Epithelial cell of prostate (primary cell): Measurements from ENCODE around the gene KCNS3.
A peak's percentile ranks its signal among the peaks of the same experiment; 100 is the strongest.

Experiments used
- DNase-seq: peaks from one replicate; pipeline ENCODE4 v3.0.0-alpha.2; 2011; ENCODE audit warnings: low read depth, low spot score
- H3K27ac ChIP-seq: fragments of 450-650 bp; 2 replicates; pipeline ENCODE4 v1.5.1; 2017; ENCODE audit warnings: mild to moderate bottlenecking

KCNS3 gene, protein sequence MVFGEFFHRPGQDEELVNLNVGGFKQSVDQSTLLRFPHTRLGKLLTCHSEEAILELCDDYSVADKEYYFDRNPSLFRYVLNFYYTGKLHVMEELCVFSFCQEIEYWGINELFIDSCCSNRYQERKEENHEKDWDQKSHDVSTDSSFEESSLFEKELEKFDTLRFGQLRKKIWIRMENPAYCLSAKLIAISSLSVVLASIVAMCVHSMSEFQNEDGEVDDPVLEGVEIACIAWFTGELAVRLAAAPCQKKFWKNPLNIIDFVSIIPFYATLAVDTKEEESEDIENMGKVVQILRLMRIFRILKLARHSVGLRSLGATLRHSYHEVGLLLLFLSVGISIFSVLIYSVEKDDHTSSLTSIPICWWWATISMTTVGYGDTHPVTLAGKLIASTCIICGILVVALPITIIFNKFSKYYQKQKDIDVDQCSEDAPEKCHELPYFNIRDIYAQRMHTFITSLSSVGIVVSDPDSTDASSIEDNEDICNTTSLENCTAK

GRCh38 chr2:17878281-17879136 is at the start of gene KCNS3:
Gene KCNS3 (plus strand): TSS chr2:17878667. CDS start chr2:17931009, 52,342 bp downstream.
- no peak for DNase-seq
- no peak within 1 kb of the TSS for H3K27ac ChIP-seq

GRCh38 chr2:17830053-17831034 is 48.1 kb upstream of the KCNS3 start:
- no peak overlapping the region for H3K27ac ChIP-seq
- DNase-seq, result peak; percentile 18

- no peak for DNase-seq
- no peak overlapping the region for H3K27ac ChIP-seq
Observed at GRCh38 chr2:17835516-17835915, 43.0 kb upstream of the KCNS3 start.

DNA sequence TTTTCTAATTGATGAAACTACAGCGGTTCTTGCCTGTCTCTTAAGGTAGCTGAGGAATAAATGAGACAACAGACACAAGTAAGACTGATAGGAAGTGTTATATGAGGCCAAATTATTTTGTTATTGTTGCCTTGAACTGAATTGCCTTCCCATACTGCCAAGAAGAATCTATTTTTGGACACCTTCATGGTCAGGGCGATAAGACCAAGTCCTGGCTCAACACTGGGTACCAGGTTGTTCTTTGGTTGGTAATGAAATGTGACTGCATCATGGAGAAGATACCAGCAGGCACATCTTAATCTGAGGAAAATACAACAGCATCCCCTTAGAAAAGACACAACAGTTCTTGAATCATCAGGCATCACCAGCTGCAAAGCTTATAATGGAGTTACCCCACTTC is 38.5 kb upstream of the KCNS3 start:
- no peak for DNase-seq
- no peak overlapping the region for H3K27ac ChIP-seq

GRCh38 chr2:17843457-17843856 is 35.0 kb upstream of the KCNS3 start:
- H3K27ac ChIP-seq, result no peak overlapping the region
- no peak for DNase-seq

DNA sequence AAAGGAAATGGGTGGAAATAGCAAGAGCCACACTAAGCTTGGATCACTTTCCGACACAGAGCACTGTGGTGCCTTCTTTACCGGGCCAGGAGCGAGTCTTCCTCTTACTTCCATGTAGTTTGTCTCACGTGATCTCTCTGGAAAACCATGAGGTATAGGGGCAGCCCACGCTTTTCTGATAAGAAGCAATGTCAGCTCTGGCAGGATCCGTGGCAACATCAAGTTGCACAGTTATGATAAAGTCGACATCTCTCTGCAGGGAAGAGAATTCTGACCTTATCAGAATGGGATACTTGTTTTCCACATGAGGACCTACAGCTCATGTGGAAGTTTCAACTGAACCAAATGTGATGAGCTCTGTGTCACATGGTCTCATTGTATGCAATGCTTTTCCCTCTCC is 32.7 kb upstream of the KCNS3 start:
- H3K27ac ChIP-seq, result no peak overlapping the region
- DNase-seq, result no peak

DNA sequence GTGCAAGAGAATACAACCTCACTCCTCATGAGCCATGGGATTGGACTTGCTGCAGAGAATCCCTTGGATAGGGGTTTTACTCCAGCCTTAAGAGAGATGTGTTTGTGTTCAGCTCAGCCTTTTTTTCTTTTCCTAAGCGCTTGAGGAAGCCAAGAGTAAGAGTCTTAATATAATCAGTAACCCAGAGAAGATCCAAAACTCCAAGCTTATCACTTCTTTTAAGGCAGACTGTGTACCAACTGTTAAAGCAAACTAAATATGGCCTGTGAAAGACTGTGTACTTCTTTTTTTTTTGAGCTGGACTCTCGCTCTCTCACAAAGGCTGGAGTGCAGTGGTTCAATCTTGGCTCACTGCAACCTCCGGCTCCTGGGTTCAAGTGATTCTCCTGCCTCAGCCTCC is 31.8 kb upstream of the KCNS3 start:
- H3K27ac ChIP-seq, result no peak overlapping the region
- no peak for DNase-seq

DNA sequence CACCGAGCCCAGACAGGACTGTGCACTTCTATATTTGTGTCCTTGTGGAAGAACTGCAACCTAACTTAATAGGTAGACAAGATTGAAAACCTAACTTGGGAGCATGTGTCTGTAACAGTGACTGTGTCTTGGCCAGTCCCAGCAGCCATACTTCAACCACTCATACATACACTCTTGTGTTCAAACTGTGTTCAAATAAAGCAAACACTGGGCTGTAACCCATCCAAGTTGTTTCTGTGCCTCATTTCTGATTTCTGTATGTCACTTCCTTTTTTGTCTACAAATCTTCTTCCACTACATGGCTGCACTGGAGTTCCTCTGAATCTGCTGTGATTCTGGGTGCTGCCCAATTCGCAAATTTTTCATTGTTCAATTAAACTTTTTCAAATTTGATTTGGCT is 31.2 kb upstream of the KCNS3 start:
- no peak overlapping the region for H3K27ac ChIP-seq
- no peak for DNase-seq

DNA sequence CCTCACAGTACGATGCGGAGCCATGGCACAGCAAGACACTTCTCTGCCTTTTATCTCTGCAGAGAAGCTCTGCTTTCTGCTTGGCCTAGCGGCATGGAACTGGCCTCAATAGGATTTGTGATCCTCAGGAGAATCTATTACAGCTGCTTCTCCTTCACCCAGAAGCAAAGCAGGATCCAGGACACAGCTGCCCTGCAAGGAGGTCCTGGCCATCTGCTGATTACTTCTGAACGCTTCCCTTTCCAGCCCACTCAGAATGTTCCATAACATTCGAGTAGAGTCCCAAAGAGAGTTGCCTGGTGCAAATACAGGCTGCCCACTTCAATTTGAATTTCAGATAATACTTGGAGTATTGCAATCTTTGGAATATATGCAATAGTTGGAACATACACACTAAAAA is 29.2 kb upstream of the KCNS3 start:
- no peak overlapping the region for H3K27ac ChIP-seq
- no peak for DNase-seq

DNA sequence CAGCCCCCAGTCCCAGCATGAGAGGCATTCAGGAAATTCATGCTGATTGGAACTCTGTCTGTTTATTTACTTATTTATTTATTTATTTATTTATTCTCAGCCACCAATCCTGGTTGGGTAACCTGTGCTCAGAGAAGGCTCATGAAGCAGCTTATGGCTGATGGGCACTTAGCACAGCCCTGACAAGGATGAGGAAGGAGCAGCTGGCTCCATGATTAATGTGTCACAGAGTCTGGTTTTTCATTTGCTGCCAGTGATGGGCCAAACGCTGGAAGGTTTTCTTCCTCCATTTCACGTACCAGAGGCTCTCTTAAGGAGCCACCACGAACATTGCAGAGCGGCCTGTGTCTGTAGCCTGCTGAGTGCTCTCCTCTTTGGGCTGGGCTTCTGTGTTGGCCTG is 28.3 kb upstream of the KCNS3 start:
- H3K27ac ChIP-seq, result no peak overlapping the region
- no peak for DNase-seq

DNA sequence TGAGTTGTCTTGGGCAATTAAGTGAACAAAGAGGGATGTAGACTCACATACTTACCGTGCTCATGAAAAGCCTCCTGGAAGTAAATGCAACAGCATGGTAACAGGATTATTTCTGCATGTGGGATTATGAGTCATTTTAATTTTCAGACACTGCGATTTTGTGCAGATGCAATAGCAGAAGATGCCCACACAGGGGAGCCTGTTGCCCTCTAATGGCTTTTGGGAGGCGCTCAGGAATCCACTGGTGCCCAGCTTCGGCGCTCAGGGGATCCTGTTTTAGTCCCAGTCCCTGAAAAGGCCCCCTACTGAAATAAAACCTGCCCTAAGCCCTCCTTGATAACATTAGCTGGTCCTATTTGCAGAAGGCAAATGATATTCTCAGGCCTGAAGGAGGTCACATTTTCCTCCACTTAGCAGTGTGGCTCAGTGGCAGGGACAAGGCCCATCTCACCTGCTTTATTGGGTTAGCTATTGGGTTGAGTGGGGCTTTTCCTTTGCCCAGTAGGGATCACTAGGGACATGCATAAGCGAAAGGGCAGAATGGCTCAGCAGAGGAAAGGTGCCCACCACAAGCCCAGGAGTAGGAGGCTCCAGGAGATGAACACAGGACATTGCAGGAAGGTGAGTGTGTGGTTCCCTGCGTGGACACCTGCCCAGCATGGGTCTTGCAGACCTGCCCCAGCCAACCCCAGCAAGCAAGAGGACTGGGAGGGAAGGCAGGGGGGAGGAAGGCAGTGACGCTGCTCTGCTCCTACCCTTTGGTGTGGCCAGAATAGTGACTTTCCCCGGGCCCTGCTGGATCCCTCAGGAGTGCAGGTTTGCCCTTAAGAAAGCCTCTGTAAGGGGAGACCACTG is 26.5 kb upstream of the KCNS3 start:
- peak; percentile 10 for DNase-seq
- H3K27ac ChIP-seq, result no peak overlapping the region

- H3K27ac ChIP-seq, result no peak overlapping the region
- DNase-seq, result no peak
Observed at GRCh38 chr2:17853799-17854198, 24.7 kb upstream of the KCNS3 start.

DNA sequence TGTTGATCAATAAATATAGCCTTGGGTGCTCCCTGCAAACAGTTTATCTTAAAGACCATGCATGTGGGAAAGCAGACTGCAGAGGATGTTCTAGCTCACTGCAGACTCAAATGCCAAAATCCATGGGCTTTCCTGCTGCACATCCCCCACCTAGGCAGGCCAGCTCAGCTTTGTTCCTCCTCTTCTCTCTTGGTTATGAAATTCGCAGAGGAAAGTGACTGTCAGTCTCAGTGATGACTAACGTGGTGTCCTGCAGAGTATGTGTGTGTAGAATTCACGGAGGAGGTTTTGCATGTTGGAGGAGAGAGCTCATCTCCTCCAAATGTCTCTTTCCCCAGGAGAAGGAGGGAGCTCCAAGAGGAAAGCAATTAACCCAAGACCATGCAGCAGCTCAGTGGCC is 21.4 kb upstream of the KCNS3 start:
- DNase-seq, result no peak

GRCh38 chr2:17858064-17858463 is 20.4 kb upstream of the KCNS3 start:
- no peak overlapping the region for H3K27ac ChIP-seq
- no peak for DNase-seq

More for the DNA sequence above, 21.4 kb upstream of the KCNS3 start:
- H3K27ac ChIP-seq, result no peak overlapping the region

DNA sequence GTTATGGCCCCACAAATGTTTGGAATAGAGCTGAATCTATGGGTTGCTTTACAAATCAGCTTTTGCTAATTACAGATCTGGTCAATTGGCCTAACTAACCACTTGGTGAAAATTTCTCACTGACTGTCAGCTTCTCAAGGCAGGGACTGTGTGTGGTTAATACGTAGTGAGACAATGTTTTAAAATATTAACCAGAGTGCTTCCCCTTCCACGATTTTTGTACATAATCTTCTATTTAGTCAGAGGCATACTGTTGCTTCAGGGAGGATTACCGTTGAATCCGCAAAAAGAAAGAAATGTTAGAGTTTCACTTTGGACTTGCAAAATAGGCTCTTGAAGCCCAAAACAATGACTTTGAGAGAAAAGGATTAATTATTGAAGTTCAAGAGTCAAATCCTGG is 14.9 kb upstream of the KCNS3 start:
- no peak for DNase-seq

GRCh38 chr2:17864676-17865075 is 13.8 kb upstream of the KCNS3 start:
- DNase-seq, result no peak
- H3K27ac ChIP-seq, result no peak overlapping the region

More for the DNA sequence above, 14.9 kb upstream of the KCNS3 start:
- no peak overlapping the region for H3K27ac ChIP-seq

- DNase-seq, result no peak
- no peak overlapping the region for H3K27ac ChIP-seq
Observed at GRCh38 chr2:17867133-17867532, 11.3 kb upstream of the KCNS3 start.

GRCh38 chr2:17869128-17869527 is 9.3 kb upstream of the KCNS3 start:
- H3K27ac ChIP-seq, result no peak overlapping the region
- no peak for DNase-seq

DNA sequence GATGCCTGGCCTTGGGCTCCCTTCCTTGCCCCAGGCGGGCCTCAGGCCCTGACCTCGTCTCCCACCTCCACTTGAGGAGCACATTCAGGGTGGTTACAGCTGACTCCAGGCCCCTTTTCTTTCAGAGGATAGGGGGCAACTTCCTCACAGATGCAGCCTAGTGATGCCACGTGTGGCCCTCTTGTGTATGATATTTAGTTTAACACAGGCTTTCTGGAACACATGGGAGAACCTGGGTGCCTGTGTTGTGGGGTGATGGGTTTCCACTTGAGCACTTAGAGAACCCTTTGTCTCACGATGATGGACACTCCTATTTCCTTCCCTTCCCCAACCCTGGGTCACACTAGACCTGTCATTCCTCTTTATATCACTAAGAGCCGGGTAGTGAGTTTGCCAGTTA is 6.8 kb upstream of the KCNS3 start:
- no peak for DNase-seq
- H3K27ac ChIP-seq, result no peak overlapping the region
